A549 (cell line): Measurements from ENCODE around the gene RPL19. TPM values are rescaled to one million over a fixed set of nuclear protein-coding genes. Genes with fewer than 3 reads are reported as not detected.

Source experiments
- ATAC-seq, 2 experiments: fragments of 200-7000 bp in 1 of 2; fragments of >200 bp in 1 of 2; cut with Nextera tagmentation in 1 of 2; cut with Tn5 transposase in 1 of 2; 3 replicates each; pipeline versions ENCODE4 v1.8.0 to v1.9.1; 2018 to 2020; ENCODE audit warnings: mild to moderate bottlenecking in 1 of 2, moderate library complexity in 1 of 2
- CTCF ChIA-PET: fragments of 300-600 bp; sonication (Branson Sonifier 250); formaldehyde crosslinking; extraction: SDS; loops from one replicate; lab custom pipeline; 2021; ENCODE audit warnings: antibody characterized with exemption, inconsistent platforms; lab: Yijun Ruan, JAX
- POLR2A ChIA-PET: fragments of 350-600 bp; formaldehyde crosslinking; extraction: SDS; loops from one replicate; lab custom pipeline; 2021; ENCODE audit warnings: antibody characterized with exemption, inconsistent platforms; lab: Yijun Ruan, JAX
- DNase-seq, 2 experiments: peaks; one replicate each; pipeline versions ENCODE4 v3.0.0 to v3.0.0-alpha.2; 2011 to 2016; ENCODE audit warnings: low read depth in 1 of 2, low spot score in 1 of 2
- FAIRE-seq: peaks from 2 replicates; lab custom pipeline; 2011; peaks lifted over from hg19 to GRCh38; lab: Jason Lieb, UNC
- H3K27ac ChIP-seq, 2 experiments: fragments of >200 bp; sonication (Bioruptor Twin); formaldehyde crosslinking; 3 replicates each; pipeline ENCODE4 v1.5.1; 2016 to 2017
- H3K4me1 ChIP-seq: fragments of >200 bp; sonication (Bioruptor Twin); formaldehyde crosslinking; 3 replicates; pipeline ENCODE4 v1.6.1; 2016
- H3K4me2 ChIP-seq: fragments of >200 bp; sonication (Bioruptor Twin); formaldehyde crosslinking; 3 replicates; pipeline ENCODE4 v1.6.1; 2016
- H3K4me3 ChIP-seq: fragments of >200 bp; sonication (Bioruptor Twin); formaldehyde crosslinking; 3 replicates; pipeline ENCODE4 v1.5.1; 2016
- H3K9me3 ChIP-seq: fragments of >200 bp; sonication (Bioruptor Twin); formaldehyde crosslinking; 3 replicates; pipeline ENCODE4 v1.6.1; 2016
- ATOH8 ChIP-seq: fragments of 250-450 bp; sonication (Bioruptor Pico); IDR thresholded peaks from 2 replicates; pipeline ENCODE4 v1.5.0; 2020; ENCODE audit warnings: low read depth, mild to moderate bottlenecking, moderate library complexity
- BHLHE40 ChIP-seq: IDR thresholded peaks from 2 replicates; pipeline ENCODE4 v1.6.1; 2012; ENCODE audit warnings: low read depth, low read length, inconsistent platforms
- CBX8 ChIP-seq: fragments of 200-600 bp; sonication (generic); IDR thresholded peaks from 2 replicates; pipeline ENCODE4 v1.6.1; 2016
- ELK1 ChIP-seq: fragments of 150-350 bp; IDR thresholded peaks from 2 replicates; pipeline ENCODE4 v1.6.1; 2014; ENCODE audit warnings: low read depth, mild to moderate bottlenecking, low read length
- ESRRA ChIP-seq: fragments of 150-350 bp; IDR thresholded peaks from 2 replicates; pipeline ENCODE4 v1.6.1; 2014; ENCODE audit warnings: mild to moderate bottlenecking, low read length, borderline replicate concordance
- FOXS1 ChIP-seq: fragments of 250-450 bp; sonication (Bioruptor Pico); IDR thresholded peaks from 2 replicates; pipeline ENCODE4 v1.5.0; 2020; ENCODE audit warnings: mild to moderate bottlenecking, moderate library complexity
- HDAC2 ChIP-seq: fragments of 200-600 bp; sonication (generic); IDR thresholded peaks from 2 replicates; pipeline ENCODE4 v1.6.1; 2016
- HOXA7 ChIP-seq: fragments of 250-450 bp; sonication (Bioruptor Pico); IDR thresholded peaks from 2 replicates; pipeline ENCODE4 v1.5.0; 2020; ENCODE audit warnings: mild to moderate bottlenecking, moderate library complexity
- HOXB5 ChIP-seq: fragments of 250-450 bp; sonication (Bioruptor Pico); IDR thresholded peaks from 2 replicates; pipeline ENCODE4 v1.5.0; 2020; ENCODE audit warnings: mild to moderate bottlenecking, moderate library complexity
- KDM1A ChIP-seq: fragments of 200-600 bp; sonication (generic); IDR thresholded peaks from 2 replicates; pipeline ENCODE4 v1.6.1; 2016; ENCODE audit warnings: low read depth, mild to moderate bottlenecking
- MAFK ChIP-seq: fragments of 450-650 bp; IDR thresholded peaks from 2 replicates; pipeline ENCODE4 v1.6.1; 2014; ENCODE audit not compliant: partially characterized antibody
- MAX ChIP-seq: IDR thresholded peaks from 2 replicates; pipeline ENCODE4 v1.6.1; 2012
- NR3C1 ChIP-seq: fragments of >200 bp; sonication (Bioruptor Twin); formaldehyde crosslinking; IDR thresholded peaks from 3 replicates; pipeline ENCODE4 v1.6.1; 2017
- PHF8 ChIP-seq: fragments of 200-600 bp; sonication (generic); IDR thresholded peaks from 2 replicates; pipeline ENCODE4 v1.6.1; 2016; ENCODE audit warnings: low read depth, mild to moderate bottlenecking, antibody characterized with exemption, moderate library complexity, borderline replicate concordance
- RARB ChIP-seq: fragments of 250-450 bp; sonication (Bioruptor Pico); IDR thresholded peaks from 2 replicates; pipeline ENCODE4 v1.8.0; 2021; ENCODE audit warnings: mild to moderate bottlenecking, moderate library complexity
- RCOR1 ChIP-seq: fragments of 150-350 bp; IDR thresholded peaks from 2 replicates; pipeline ENCODE4 v1.6.1; 2014; ENCODE audit warnings: antibody characterized with exemption, low read length, low read depth
- RFX5 ChIP-seq: fragments of 450-650 bp; IDR thresholded peaks from 2 replicates; pipeline ENCODE4 v1.7.1; 2014; ENCODE audit warnings: antibody characterized with exemption, mild to moderate bottlenecking, moderate library complexity
- SREBF2 ChIP-seq: fragments of 450-650 bp; IDR thresholded peaks from 2 replicates; pipeline ENCODE4 v1.6.1; 2014; ENCODE audit warnings: mild to moderate bottlenecking, moderate library complexity
- ZNF302 ChIP-seq: fragments of 250-450 bp; sonication (Bioruptor Pico); IDR thresholded peaks from 2 replicates; pipeline ENCODE4 v1.9.0; 2021; ENCODE audit warnings: inconsistent platforms, mild to moderate bottlenecking, moderate library complexity
- WGBS: methylation state at CpG from one replicate; pipeline ENCODE4 v1.1.6; 2017; ENCODE audit errors: missing lambda C conversion rate; 5-methylcytosine and 5-hydroxymethylcytosine counted together
- polyA plus RNA-seq, 4 experiments: library from polyadenylated mRNA; depleted of rRNA in 3 of 4; stranded (reverse); fragments of >200 nt; fragmentation: RNase III in 1 of 4; extraction: RNeasy Plus Mini Kit Qiagen cat#74134 plus additional on column Dnase treatment in 1 of 4; gene quantifications; 2 replicates in 3 of 4; 3 replicates in 1 of 4; pipeline ENCODE4 v1.2.3, GENCODE V29; 2011 to 2017

Gene RPL19
- polyA plus RNA-seq, 2 of the 4 experiments (the other 2 are of a cell fraction): 2,211 to 2,862 TPM

- POLR2A ChIA-PET: no interaction called here
Observed at GRCh38 chr17:39183045-39183444, 17.0 kb upstream of the RPL19 start.

GRCh38 chr17:39183720-39184119, 16.4 kb upstream of the RPL19 start:
- peaks cover 3% of the 10 kb centered on the region for H3K4me1 ChIP-seq
- FAIRE-seq (no peak), DNase-seq (no peak), ATAC-seq (no peak; a peak in 1 of 6 replicates)
- WGBS: 89% methylated on average over 10 of the region's 10 CpGs
- POLR2A ChIA-PET: no interaction called here
- CTCF ChIA-PET: interaction anchor here (1.0 to 22.2 kb wide), 6 partner anchors 9 to 48 kb away, joined by 3 to 612 read pairs (median 10); partner anchors contain the start of genes ARL5C and PLXDC1
- H3K4me2 ChIP-seq: no peak overlapping the region
- no peak overlapping the region for H3K27ac ChIP-seq
- no peaks in the 10 kb centered on the region for H3K9me3 ChIP-seq
- TF ChIP-seq ATOH8: no peak
- TF ChIP-seq ESRRA: no peak
- TF ChIP-seq KDM1A: no peak
- no peak for TF ChIP-seq ELK1
- no peak for TF ChIP-seq FOXS1
- no peak for TF ChIP-seq HOXB5
- no peak for TF ChIP-seq MAFK
- no peak for TF ChIP-seq PHF8
- TF ChIP-seq BHLHE40: no peak
- TF ChIP-seq SREBF2: no peak
- no peak for TF ChIP-seq HOXA7 (CRISPR knock-in tag)
- no peak for TF ChIP-seq NR3C1
- no peak for TF ChIP-seq RFX5
- no peak overlapping the region for H3K4me3 ChIP-seq

More at GRCh38 chr17:39183045-39183444, 17.0 kb upstream of the RPL19 start:
- TF ChIP-seq RARB (CRISPR knock-in tag) (no peak), ZNF302 (CRISPR knock-in tag) (no peak), MAX (no peak)
- no peak for DNase-seq
- no peaks in the 10 kb centered on the region for H3K9me3 ChIP-seq
- peaks cover 10% of the 10 kb centered on the region for H3K4me1 ChIP-seq
- no peak overlapping the region for H3K27ac ChIP-seq
- no peak for ATAC-seq
- WGBS: 93% methylated on average over 5 of the region's 5 CpGs
- no peak for FAIRE-seq
- H3K4me3 ChIP-seq: no peak overlapping the region
- H3K4me2 ChIP-seq: no peak overlapping the region
- CTCF ChIA-PET: interaction anchor here (0.7 to 22.2 kb wide), 9 partner anchors 9 to 62 kb away, joined by 3 to 612 read pairs (median 4); partner anchors contain the start of genes ARL5C and PLXDC1

GRCh38 chr17:39186481-39187002, 13.5 kb upstream of the RPL19 start:
- H3K27ac ChIP-seq: no peak overlapping the region
- ChIA-PET POLR2A (interaction anchor here (0.6 kb wide), 1 partner anchor 266 kb away, joined by 3 read pairs; no protein-coding TSS in a partner anchor), CTCF (interaction anchor here (0.5 to 7.1 kb wide), 12 partner anchors 9 to 58 kb away, joined by 3 to 69 read pairs (median 4); no protein-coding TSS in a partner anchor)
- 93% methylated on average over 15 of the region's 15 CpGs for WGBS
- TF ChIP-seq RCOR1: no peak
- TF ChIP-seq CBX8: no peak
- no peak for TF ChIP-seq ATOH8
- TF ChIP-seq HDAC2: no peak
- no peak overlapping the region for H3K4me2 ChIP-seq
- H3K9me3 ChIP-seq: no peaks in the 10 kb centered on the region
- FAIRE-seq (no peak), ATAC-seq (no peak), DNase-seq (no peak)
- no peak overlapping the region for H3K4me3 ChIP-seq
- H3K4me1 ChIP-seq: no peaks in the 10 kb centered on the region
